Fibroblast of mammary gland (primary cell): ENCODE measurements around the gene POLDIP2.

Experiments used
- DNase-seq: peaks from one replicate; pipeline ENCODE4 v3.0.0-alpha.2; 2010; ENCODE audit warnings: low read depth
- H3K4me3 ChIP-seq: 2 replicates; pipeline ENCODE4 v1.5.1; 2011; ENCODE audit warnings: low read depth, mild to moderate bottlenecking, low read length, moderate library complexity; ENCODE audit not compliant: control insufficient read depth
- CTCF ChIP-seq: conservative IDR thresholded peaks from 2 replicates; pipeline ENCODE4 v1.5.1; 2011; ENCODE audit warnings: low read depth, low read length, inconsistent platforms; ENCODE audit not compliant: control insufficient read depth, insufficient read depth

Gene POLDIP2

GRCh38 chr17:28345419-28346198 lies 11.7 kb downstream of the POLDIP2 start:
- H3K4me3 ChIP-seq: no peak overlapping the region
- no peak for TF ChIP-seq CTCF
- DNase-seq: no peak

- H3K4me3 ChIP-seq: no peak overlapping the region
- DNase-seq: no peak
- no peak for TF ChIP-seq CTCF
These were observed 12.9 kb downstream of the POLDIP2 start for GRCh38 chr17:28344435-28344901.

- DNase-seq: no peak
- no peak for TF ChIP-seq CTCF
These were observed 13.3 kb downstream of the POLDIP2 start for GRCh38 chr17:28344011-28344410.

GRCh38 chr17:28343491-28343932 lies 13.8 kb downstream of the POLDIP2 start:
- no peak for DNase-seq
- no peak overlapping the region for H3K4me3 ChIP-seq
- TF ChIP-seq CTCF: no peak

More at GRCh38 chr17:28344011-28344410, 13.3 kb downstream of the POLDIP2 start:
- no peak overlapping the region for H3K4me3 ChIP-seq

- DNase-seq: no peak
- no peak overlapping the region for H3K4me3 ChIP-seq
- TF ChIP-seq CTCF: no peak
These were observed 15.0 kb downstream of the POLDIP2 start for GRCh38 chr17:28342313-28342712.

- no peak for DNase-seq
- TF ChIP-seq CTCF: no peak
- no peak overlapping the region for H3K4me3 ChIP-seq
These were observed 15.8 kb downstream of the POLDIP2 start for GRCh38 chr17:28341516-28341915.
